KMS-11 (cell line): Measurements from ENCODE around the gene ANO3.

Experiments
- H2AFZ ChIP-seq: fragments of 200-600 bp; sonication (generic); 2 replicates; pipeline ENCODE4 v1.6.1; 2016; ENCODE audit warnings: antibody characterized with exemption, mixed run types, low read depth
- H3K27ac ChIP-seq: fragments of 200-600 bp; sonication (generic); 2 replicates; pipeline ENCODE4 v1.6.1; 2016; ENCODE audit warnings: mild to moderate bottlenecking, mixed run types
- H3K27me3 ChIP-seq: fragments of 200-600 bp; sonication (generic); 2 replicates; pipeline ENCODE4 v1.6.1; 2017; ENCODE audit warnings: mild to moderate bottlenecking, low read depth, mixed run types, moderate library complexity; ENCODE audit not compliant: insufficient read depth
- H3K36me3 ChIP-seq: fragments of 200-600 bp; sonication (generic); 2 replicates; pipeline ENCODE4 v1.6.1; 2017; ENCODE audit warnings: mild to moderate bottlenecking, mixed run types; ENCODE audit not compliant: insufficient read depth
- H3K4me1 ChIP-seq: fragments of 200-600 bp; sonication (generic); 2 replicates; pipeline ENCODE4 v1.6.1; 2016; ENCODE audit warnings: mild to moderate bottlenecking, low read depth, mixed run types; ENCODE audit not compliant: poor library complexity, severe bottlenecking
- H3K4me2 ChIP-seq: fragments of 200-600 bp; sonication (generic); 2 replicates; pipeline ENCODE4 v1.7.0; 2016; ENCODE audit warnings: mild to moderate bottlenecking, mixed run types
- H3K4me3 ChIP-seq: fragments of 200-600 bp; sonication (generic); IDR thresholded peaks from 2 replicates; pipeline ENCODE4 v1.6.1; 2017; ENCODE audit warnings: low read depth, low read length, mixed read lengths; ENCODE audit not compliant: insufficient read depth
- H3K79me2 ChIP-seq: fragments of 200-600 bp; sonication (generic); 2 replicates; pipeline ENCODE4 v1.6.1; 2016; ENCODE audit warnings: low read depth, mixed run types; ENCODE audit not compliant: insufficient read depth
- H3K9ac ChIP-seq: fragments of 200-600 bp; sonication (generic); 2 replicates; pipeline ENCODE4 v1.6.1; 2016; ENCODE audit warnings: mild to moderate bottlenecking, mixed run types
- H4K20me1 ChIP-seq: fragments of 200-600 bp; sonication (generic); 2 replicates; pipeline ENCODE4 v1.6.1; 2016; ENCODE audit warnings: mild to moderate bottlenecking, mixed run types; ENCODE audit not compliant: insufficient read depth
- TF ChIP-seq, protein P1 (sequence below): fragments of 200-600 bp; sonication (generic); conservative IDR thresholded peaks from 2 replicates; pipeline ENCODE4 v1.6.1; 2017; ENCODE audit warnings: low read depth, mild to moderate bottlenecking, antibody characterized with exemption, low read length, moderate library complexity, mixed read lengths

Gene ANO3

DNA sequence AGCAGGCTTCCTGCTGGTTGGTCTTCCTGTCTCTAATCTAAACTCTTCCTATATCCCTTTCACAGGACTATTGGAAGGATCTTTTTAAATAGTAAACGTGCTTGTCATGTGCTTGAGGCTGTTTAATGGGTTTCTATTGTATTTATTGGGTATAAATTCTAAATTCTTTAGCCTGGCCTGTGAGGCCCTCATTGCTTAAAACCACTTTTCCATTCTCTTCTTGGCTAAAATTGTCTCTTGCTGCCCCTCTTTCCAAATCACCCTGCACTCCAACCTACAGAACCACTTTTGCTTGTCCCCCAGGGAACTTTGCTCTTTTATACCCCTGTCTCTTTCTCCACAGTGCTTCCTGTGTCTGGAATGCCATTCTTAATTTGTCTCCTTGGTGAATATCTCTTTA, 286.5 kb downstream of the ANO3 start:
- Histone ChIP-seq H3K27ac (no peak overlapping the region), H3K4me3 (no peak overlapping the region), H3K27me3 (no peaks in the 10 kb centered on the region), H3K4me2 (no peak overlapping the region), H3K4me1 (no peaks in the 10 kb centered on the region), H3K36me3 (no peaks in the 10 kb centered on the region), H3K79me2 (no peaks in the 10 kb centered on the region), H4K20me1 (no peaks in the 10 kb centered on the region), H3K9ac (no peak overlapping the region), H2AFZ (no peak overlapping the region)
- TF ChIP-seq, protein P1, sequence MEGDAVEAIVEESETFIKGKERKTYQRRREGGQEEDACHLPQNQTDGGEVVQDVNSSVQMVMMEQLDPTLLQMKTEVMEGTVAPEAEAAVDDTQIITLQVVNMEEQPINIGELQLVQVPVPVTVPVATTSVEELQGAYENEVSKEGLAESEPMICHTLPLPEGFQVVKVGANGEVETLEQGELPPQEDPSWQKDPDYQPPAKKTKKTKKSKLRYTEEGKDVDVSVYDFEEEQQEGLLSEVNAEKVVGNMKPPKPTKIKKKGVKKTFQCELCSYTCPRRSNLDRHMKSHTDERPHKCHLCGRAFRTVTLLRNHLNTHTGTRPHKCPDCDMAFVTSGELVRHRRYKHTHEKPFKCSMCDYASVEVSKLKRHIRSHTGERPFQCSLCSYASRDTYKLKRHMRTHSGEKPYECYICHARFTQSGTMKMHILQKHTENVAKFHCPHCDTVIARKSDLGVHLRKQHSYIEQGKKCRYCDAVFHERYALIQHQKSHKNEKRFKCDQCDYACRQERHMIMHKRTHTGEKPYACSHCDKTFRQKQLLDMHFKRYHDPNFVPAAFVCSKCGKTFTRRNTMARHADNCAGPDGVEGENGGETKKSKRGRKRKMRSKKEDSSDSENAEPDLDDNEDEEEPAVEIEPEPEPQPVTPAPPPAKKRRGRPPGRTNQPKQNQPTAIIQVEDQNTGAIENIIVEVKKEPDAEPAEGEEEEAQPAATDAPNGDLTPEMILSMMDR: no peak

DNA sequence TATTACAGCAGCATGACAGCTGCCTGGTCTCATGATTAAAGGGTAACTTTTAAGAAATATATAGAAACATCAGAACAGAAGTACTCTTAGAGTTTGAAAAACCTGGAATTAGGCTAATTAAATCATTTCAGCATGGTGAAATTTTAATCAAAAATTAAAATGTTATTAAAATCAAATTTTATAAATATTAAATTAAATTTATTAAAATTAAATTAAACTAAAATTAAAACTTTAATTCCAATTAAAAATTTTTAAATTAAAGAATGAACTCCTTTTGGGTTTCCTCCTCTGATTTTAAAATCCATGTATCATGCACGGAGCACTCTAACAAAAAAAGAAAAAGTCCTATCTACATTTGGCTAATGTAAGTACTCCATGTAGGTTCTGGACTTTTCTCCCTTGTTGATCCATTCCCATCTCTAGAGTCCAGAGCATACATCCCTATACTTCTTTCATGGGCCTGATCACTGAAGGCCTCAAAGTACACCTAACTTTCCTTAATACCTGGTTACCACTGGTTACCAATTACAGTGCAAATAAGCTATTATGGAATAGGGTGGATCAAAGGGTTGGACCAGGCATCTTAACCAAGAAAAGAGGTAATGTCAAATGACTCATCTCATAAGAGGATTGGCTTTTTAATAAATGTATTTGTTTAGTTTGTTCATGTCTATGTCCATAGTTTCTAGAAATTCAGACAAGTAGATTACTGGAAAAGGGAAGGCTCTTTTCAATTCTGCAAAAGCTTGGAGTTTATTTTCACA, 288.5 kb downstream of the ANO3 start:
- H3K27me3 ChIP-seq: no peaks in the 10 kb centered on the region
- no peaks in the 10 kb centered on the region for H3K36me3 ChIP-seq
- TF ChIP-seq, protein P1: no peak
- H3K79me2 ChIP-seq: no peaks in the 10 kb centered on the region
- no peak overlapping the region for H3K27ac ChIP-seq
- H3K9ac ChIP-seq: no peak overlapping the region
- no peak overlapping the region for H2AFZ ChIP-seq
- H3K4me2 ChIP-seq: no peak overlapping the region
- no peaks in the 10 kb centered on the region for H4K20me1 ChIP-seq
- no peaks in the 10 kb centered on the region for H3K4me1 ChIP-seq
- H3K4me3 ChIP-seq: no peak overlapping the region

DNA sequence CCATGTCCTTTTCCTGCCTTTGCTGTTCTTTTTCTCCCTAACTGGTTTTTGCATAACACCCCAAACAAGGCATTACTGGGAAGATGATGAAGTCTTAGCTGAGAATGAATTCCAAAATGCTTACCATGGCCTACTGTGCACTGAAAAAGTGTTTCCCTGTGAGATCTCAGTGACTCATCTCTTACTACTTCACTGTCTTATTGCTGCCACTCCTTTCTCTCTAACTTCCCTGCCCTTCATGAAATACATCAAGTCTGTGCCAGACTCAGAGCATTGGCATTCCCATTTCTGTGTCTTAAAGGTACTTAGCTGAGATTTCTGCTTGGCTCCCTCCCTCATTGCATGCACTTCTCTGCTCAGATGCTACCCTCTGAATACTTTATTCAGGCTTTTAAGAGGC, 289.2 kb downstream of the ANO3 start:
- Histone ChIP-seq H3K4me2 (no peak overlapping the region), H3K4me3 (no peak overlapping the region), H4K20me1 (no peaks in the 10 kb centered on the region), H2AFZ (no peak overlapping the region), H3K27me3 (no peaks in the 10 kb centered on the region), H3K4me1 (no peaks in the 10 kb centered on the region), H3K36me3 (no peaks in the 10 kb centered on the region), H3K27ac (no peak overlapping the region), H3K79me2 (no peaks in the 10 kb centered on the region), H3K9ac (no peak overlapping the region)
- TF ChIP-seq, protein P1: no peak

DNA sequence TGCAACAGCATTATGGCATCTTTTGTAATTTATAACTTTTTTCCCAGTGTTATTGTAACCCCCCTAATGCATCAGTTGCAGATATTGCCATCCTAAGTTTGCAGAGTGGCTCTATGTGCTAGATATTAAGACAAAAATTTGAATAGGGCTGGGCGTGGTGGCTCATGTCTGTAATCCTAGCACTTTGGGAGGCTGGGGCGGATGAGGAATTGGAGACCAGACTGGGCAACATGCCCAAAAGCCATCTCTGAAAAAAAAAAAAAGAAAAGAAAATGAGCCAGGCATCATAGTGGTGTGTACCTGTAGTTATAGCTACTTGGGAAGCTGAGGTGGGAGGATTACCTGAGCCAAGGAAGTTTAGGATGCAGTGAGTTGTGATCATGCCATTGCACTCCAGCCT, 290.3 kb downstream of the ANO3 start:
- H3K4me3 ChIP-seq: no peak overlapping the region
- no peaks in the 10 kb centered on the region for H3K4me1 ChIP-seq
- no peak overlapping the region for H3K4me2 ChIP-seq
- no peaks in the 10 kb centered on the region for H4K20me1 ChIP-seq
- H3K27me3 ChIP-seq: no peaks in the 10 kb centered on the region
- no peaks in the 10 kb centered on the region for H3K36me3 ChIP-seq
- TF ChIP-seq, protein P1: no peak
- no peak overlapping the region for H3K9ac ChIP-seq
- H3K27ac ChIP-seq: no peak overlapping the region
- H2AFZ ChIP-seq: no peak overlapping the region
- no peaks in the 10 kb centered on the region for H3K79me2 ChIP-seq
